HepG2 (cell line): ENCODE data around the gene NVL.
"Not testable (repeated sequence)": the region's sequence is repeated elsewhere in the genome, so short reads cannot be mapped to it uniquely, and the experiment has no call there.

Experiments
- ATM ChIP-seq: fragments of 450-650 bp; IDR thresholded peaks from 2 replicates; pipeline ENCODE4 v1.7.1; 2017; ENCODE audit warnings: mild to moderate bottlenecking, borderline replicate concordance
- BCLAF1 ChIP-seq: fragments of 450-650 bp; IDR thresholded peaks from 2 replicates; pipeline ENCODE4 v1.6.1; 2017; ENCODE audit warnings: mild to moderate bottlenecking
- CBX1 ChIP-seq: IDR thresholded peaks from one replicate; pipeline ENCODE4 v1.6.1; 2016; ENCODE audit warnings: antibody characterized with exemption, low read depth
- CTCF ChIP-seq: sonication (generic); formaldehyde crosslinking; IDR thresholded peaks from 2 replicates; pipeline ENCODE4 v1.5.0; 2020; ENCODE audit warnings: mild to moderate bottlenecking, missing genetic modification reagents, moderate library complexity
- GABPA ChIP-seq, 2 experiments: IDR thresholded peaks; 2 replicates each; pipeline ENCODE4 v1.6.1; 2011 to 2016; ENCODE audit warnings: low read depth in 2 of 2, low read length in 1 of 2, missing biosample characterization in 1 of 2, missing genetic modification characterization in 1 of 2
- HNF4A ChIP-seq: sonication (generic); formaldehyde crosslinking; IDR thresholded peaks from 2 replicates; pipeline ENCODE4 v1.4.0; 2020; ENCODE audit warnings: missing genetic modification reagents
- NFRKB ChIP-seq: fragments of 450-650 bp; IDR thresholded peaks from 2 replicates; pipeline ENCODE4 v1.6.1; 2017
- PRDM15 ChIP-seq: sonication (generic); formaldehyde crosslinking; IDR thresholded peaks from 2 replicates; pipeline ENCODE4 v1.4.0; 2020; ENCODE audit warnings: missing genetic modification reagents
- SOX5 ChIP-seq: IDR thresholded peaks from 2 replicates; pipeline ENCODE4 v1.6.1; 2016; ENCODE audit warnings: borderline replicate concordance
- YEATS2 ChIP-seq: sonication (generic); formaldehyde crosslinking; IDR thresholded peaks from 2 replicates; pipeline ENCODE4 v1.4.0; 2020; ENCODE audit warnings: missing genetic modification reagents, borderline replicate concordance
- ZNF367 ChIP-seq: sonication (generic); formaldehyde crosslinking; IDR thresholded peaks from 2 replicates; pipeline ENCODE4 v1.4.0; 2020; ENCODE audit warnings: missing genetic modification reagents, borderline replicate concordance

GRCh38 chr1:224349716-224350115 lies 19.7 kb upstream of the NVL start:
- TF ChIP-seq CBX1; ATM; NFRKB; YEATS2 (CRISPR knock-in tag); HNF4A (CRISPR knock-in tag); GABPA (IDR thresholded peaks at IDR 0.05; ENCODE audit: low read depth, low read length); GABPA (CRISPR knock-in tag; IDR thresholded peaks at IDR 0.05; ENCODE audit: low read depth); SOX5; CTCF; PRDM15; ZNF367 (CRISPR knock-in tag); BCLAF1: not testable (repeated sequence)
